HepG2 (cell line): Measurements from ENCODE around the gene PODN. TPM values are rescaled to one million over a fixed set of nuclear protein-coding genes. Genes with fewer than 3 reads are reported as not detected.

ENCODE experiments used
- FOXJ3 ChIP-seq: sonication (generic); formaldehyde crosslinking; IDR thresholded peaks from 2 replicates; pipeline ENCODE4 v1.4.0; 2020; ENCODE audit warnings: missing genetic modification reagents, mild to moderate bottlenecking, borderline replicate concordance
- KLF15 ChIP-seq: sonication (generic); formaldehyde crosslinking; IDR thresholded peaks from 2 replicates; pipeline ENCODE4 v1.8.1; 2023; ENCODE audit warnings: borderline replicate concordance, mild to moderate bottlenecking, inconsistent platforms, missing genetic modification reagents, mixed read lengths
- MED13 ChIP-seq: sonication (generic); formaldehyde crosslinking; IDR thresholded peaks from 2 replicates; pipeline ENCODE4 v1.5.0; 2020; ENCODE audit warnings: missing genetic modification reagents
- MEIS1 ChIP-seq: sonication (generic); formaldehyde crosslinking; IDR thresholded peaks from 2 replicates; pipeline ENCODE4 v1.9.0; 2021; ENCODE audit warnings: mild to moderate bottlenecking, missing genetic modification reagents, moderate library complexity, borderline replicate concordance
- NR2F1 ChIP-seq, 2 experiments: fragments of 450-650 bp in 1 of 2; formaldehyde crosslinking in 1 of 2; IDR thresholded peaks; 2 replicates each; pipeline versions ENCODE4 v1.5.0 to v1.6.1; 2016 to 2020; ENCODE audit warnings: mild to moderate bottlenecking in 1 of 2, missing compliant biosample characterization in 1 of 2, missing genetic modification reagents in 1 of 2, moderate library complexity in 1 of 2
- PAWR ChIP-seq: sonication (generic); formaldehyde crosslinking; IDR thresholded peaks from 2 replicates; pipeline ENCODE4 v1.4.0; 2020; ENCODE audit warnings: missing genetic modification reagents, mild to moderate bottlenecking, borderline replicate concordance
- ZNF331 ChIP-seq: sonication (generic); formaldehyde crosslinking; IDR thresholded peaks from 2 replicates; pipeline ENCODE4 v1.4.0; 2020; ENCODE audit warnings: missing genetic modification reagents
- polyA plus RNA-seq, 8 experiments: library from polyadenylated mRNA; depleted of rRNA in 3 of 8; stranded (reverse) in 7 of 8; unstranded in 1 of 8; fragments of >200 nt; fragmentation: Illumina TruSeq in 4 of 8; extraction: Trizol in 4 of 8; gene quantifications; 2 replicates each; pipeline versions ENCODE4 v1.2.1 to v1.2.3, GENCODE V29; 2011 to 2016; ENCODE audit warnings: low read depth in 4 of 8, missing spikeins in 1 of 8, mixed read lengths in 1 of 8; ENCODE audit not compliant: insufficient read depth in 1 of 8
- total RNA-seq, 5 experiments: library from RNA; depleted of rRNA; stranded (reverse); fragments of >200 nt; fragmentation: Illumina TruSeq; extraction: Trizol; gene quantifications; 2 replicates each; pipeline ENCODE4 v1.2.3, GENCODE V29; 2016; ENCODE audit warnings: low read depth in 1 of 5
- TF ChIP-seq, protein P1 (sequence below): sonication (generic); formaldehyde crosslinking; conservative IDR thresholded peaks from 2 replicates; pipeline ENCODE4 v1.4.0; 2020; ENCODE audit warnings: missing genetic modification reagents
- TF ChIP-seq, protein P2 (sequence below): sonication (generic); formaldehyde crosslinking; IDR thresholded peaks from one replicate; pipeline ENCODE4 v1.5.1; 2020; ENCODE audit warnings: mild to moderate bottlenecking, missing genetic modification reagents; ENCODE audit errors: not compliant biosample characterization
- TF ChIP-seq, protein P3 (sequence below): IDR thresholded peaks from 2 replicates; pipeline ENCODE4 v1.6.1; 2016
- TF ChIP-seq, protein P4 (sequence below): sonication (generic); IDR thresholded peaks from 2 replicates; pipeline ENCODE4 v1.6.1; 2016; ENCODE audit warnings: low read depth, borderline replicate concordance
- TF ChIP-seq, protein P5 (sequence below): sonication (generic); formaldehyde crosslinking; IDR thresholded peaks from 2 replicates; pipeline ENCODE4 v1.4.0; 2020; ENCODE audit warnings: missing genetic modification reagents, mild to moderate bottlenecking, borderline replicate concordance
- TF ChIP-seq, protein P6 (sequence below): sonication (generic); formaldehyde crosslinking; IDR thresholded peaks from 2 replicates; pipeline ENCODE4 v1.4.0; 2020; ENCODE audit warnings: missing genetic modification reagents

The PODN gene
- total and polyA plus RNA-seq, 2 of the 13 experiments (the other 11 are each of a cell fraction or from before 2014, with no cell fraction given): 0.13 TPM; not detected in 1

DNA sequence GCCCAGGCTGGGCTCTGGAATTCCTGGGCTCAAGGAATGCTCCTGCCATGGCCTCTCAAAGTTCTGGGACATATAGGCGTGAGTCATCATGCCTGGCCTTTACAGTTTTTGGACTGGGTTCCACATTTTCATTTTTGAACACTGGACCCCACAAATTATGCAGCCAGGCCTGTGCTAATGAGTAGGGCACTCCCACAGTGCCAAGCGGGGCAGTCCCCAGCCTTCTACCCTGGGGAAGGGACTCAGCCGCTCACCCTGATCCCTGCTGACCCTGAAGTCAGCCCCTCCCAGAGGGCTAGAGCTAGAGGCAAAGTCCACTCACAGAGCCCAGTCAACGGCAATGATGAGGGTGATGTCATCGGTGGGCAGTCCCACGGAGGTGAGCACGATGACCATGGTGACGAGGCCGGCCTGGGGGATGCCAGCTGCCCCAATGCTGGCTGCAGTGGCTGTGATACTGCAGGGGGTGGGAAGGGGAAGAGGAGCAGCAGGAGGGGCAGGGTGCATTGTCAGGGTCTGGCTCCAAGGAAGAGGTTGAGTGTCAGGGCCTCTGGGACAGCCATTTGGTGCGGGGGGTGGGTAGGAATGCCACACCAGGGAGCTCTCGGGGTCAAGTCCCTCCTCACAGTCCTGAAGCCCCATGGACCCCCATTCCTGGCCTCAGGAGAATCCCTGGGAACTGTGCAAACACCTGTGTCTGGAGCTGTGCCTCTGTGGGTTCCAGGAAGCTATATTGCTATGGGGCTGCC, 27.6 kb downstream of the PODN start (continued):
- TF ChIP-seq, protein P1, sequence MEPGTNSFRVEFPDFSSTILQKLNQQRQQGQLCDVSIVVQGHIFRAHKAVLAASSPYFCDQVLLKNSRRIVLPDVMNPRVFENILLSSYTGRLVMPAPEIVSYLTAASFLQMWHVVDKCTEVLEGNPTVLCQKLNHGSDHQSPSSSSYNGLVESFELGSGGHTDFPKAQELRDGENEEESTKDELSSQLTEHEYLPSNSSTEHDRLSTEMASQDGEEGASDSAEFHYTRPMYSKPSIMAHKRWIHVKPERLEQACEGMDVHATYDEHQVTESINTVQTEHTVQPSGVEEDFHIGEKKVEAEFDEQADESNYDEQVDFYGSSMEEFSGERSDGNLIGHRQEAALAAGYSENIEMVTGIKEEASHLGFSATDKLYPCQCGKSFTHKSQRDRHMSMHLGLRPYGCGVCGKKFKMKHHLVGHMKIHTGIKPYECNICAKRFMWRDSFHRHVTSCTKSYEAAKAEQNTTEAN: no peak
- TF ChIP-seq NR2F1 (CRISPR knock-in tag; IDR thresholded peaks at IDR 0.05): peak; percentile 88
- TF ChIP-seq, protein P2, sequence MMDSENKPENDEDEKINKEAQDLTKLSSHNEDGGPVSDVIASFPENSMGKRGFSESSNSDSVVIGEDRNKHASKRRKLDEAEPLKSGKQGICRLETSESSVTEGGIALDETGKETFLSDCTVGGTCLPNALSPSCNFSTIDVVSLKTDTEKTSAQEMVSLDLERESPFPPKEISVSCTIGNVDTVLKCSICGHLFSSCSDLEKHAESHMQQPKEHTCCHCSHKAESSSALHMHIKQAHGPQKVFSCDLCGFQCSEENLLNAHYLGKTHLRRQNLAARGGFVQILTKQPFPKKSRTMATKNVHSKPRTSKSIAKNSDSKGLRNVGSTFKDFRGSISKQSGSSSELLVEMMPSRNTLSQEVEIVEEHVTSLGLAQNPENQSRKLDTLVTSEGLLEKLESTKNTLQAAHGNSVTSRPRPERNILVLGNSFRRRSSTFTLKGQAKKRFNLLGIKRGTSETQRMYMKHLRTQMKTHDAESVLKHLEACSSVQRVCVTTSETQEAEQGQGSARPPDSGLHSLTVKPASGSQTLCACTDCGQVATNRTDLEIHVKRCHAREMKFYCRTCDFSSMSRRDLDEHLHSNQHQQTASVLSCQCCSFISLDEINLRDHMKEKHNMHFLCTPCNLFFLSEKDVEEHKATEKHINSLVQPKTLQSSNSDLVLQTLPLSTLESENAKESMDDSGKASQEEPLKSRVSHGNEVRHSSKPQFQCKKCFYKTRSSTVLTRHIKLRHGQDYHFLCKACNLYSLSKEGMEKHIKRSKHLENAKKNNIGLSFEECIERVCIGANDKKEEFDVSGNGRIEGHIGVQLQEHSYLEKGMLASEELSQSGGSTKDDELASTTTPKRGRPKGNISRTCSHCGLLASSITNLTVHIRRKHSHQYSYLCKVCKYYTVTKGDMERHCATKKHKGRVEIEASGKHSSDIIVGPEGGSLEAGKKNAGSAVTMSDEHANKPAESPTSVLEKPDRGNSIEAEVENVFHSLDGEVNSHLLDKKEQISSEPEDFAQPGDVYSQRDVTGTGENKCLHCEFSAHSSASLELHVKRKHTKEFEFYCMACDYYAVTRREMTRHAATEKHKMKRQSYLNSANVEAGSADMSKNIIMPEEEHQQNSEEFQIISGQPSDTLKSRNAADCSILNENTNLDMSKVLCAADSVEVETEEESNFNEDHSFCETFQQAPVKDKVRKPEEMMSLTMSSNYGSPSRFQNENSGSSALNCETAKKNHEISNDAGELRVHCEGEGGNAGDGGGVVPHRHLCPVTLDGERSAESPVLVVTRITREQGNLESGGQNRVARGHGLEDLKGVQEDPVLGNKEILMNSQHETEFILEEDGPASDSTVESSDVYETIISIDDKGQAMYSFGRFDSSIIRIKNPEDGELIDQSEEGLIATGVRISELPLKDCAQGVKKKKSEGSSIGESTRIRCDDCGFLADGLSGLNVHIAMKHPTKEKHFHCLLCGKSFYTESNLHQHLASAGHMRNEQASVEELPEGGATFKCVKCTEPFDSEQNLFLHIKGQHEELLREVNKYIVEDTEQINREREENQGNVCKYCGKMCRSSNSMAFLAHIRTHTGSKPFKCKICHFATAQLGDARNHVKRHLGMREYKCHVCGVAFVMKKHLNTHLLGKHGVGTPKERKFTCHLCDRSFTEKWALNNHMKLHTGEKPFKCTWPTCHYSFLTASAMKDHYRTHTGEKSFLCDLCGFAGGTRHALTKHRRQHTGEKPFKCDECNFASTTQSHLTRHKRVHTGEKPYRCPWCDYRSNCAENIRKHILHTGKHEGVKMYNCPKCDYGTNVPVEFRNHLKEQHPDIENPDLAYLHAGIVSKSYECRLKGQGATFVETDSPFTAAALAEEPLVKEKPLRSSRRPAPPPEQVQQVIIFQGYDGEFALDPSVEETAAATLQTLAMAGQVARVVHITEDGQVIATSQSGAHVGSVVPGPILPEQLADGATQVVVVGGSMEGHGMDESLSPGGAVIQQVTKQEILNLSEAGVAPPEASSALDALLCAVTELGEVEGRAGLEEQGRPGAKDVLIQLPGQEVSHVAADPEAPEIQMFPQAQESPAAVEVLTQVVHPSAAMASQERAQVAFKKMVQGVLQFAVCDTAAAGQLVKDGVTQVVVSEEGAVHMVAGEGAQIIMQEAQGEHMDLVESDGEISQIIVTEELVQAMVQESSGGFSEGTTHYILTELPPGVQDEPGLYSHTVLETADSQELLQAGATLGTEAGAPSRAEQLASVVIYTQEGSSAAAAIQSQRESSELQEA (CRISPR knock-in tag): no peak
- peak; percentile 41; the same call in 1 of the 2 replicates for TF ChIP-seq MEIS1 (CRISPR knock-in tag)
- no peak for TF ChIP-seq MED13 (CRISPR knock-in tag)
- TF ChIP-seq, protein P3, sequence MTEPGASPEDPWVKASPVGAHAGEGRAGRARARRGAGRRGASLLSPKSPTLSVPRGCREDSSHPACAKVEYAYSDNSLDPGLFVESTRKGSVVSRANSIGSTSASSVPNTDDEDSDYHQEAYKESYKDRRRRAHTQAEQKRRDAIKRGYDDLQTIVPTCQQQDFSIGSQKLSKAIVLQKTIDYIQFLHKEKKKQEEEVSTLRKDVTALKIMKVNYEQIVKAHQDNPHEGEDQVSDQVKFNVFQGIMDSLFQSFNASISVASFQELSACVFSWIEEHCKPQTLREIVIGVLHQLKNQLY (CRISPR knock-in tag): 0 out of 2 replicates have a peak, but pooled peaks have one; percentile 45
- no peak for TF ChIP-seq FOXJ3
- TF ChIP-seq, protein P4, sequence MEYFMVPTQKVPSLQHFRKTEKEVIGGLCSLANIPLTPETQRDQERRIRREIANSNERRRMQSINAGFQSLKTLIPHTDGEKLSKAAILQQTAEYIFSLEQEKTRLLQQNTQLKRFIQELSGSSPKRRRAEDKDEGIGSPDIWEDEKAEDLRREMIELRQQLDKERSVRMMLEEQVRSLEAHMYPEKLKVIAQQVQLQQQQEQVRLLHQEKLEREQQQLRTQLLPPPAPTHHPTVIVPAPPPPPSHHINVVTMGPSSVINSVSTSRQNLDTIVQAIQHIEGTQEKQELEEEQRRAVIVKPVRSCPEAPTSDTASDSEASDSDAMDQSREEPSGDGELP: no peak; the same call in 1 of the 2 replicates
- TF ChIP-seq, protein P5, sequence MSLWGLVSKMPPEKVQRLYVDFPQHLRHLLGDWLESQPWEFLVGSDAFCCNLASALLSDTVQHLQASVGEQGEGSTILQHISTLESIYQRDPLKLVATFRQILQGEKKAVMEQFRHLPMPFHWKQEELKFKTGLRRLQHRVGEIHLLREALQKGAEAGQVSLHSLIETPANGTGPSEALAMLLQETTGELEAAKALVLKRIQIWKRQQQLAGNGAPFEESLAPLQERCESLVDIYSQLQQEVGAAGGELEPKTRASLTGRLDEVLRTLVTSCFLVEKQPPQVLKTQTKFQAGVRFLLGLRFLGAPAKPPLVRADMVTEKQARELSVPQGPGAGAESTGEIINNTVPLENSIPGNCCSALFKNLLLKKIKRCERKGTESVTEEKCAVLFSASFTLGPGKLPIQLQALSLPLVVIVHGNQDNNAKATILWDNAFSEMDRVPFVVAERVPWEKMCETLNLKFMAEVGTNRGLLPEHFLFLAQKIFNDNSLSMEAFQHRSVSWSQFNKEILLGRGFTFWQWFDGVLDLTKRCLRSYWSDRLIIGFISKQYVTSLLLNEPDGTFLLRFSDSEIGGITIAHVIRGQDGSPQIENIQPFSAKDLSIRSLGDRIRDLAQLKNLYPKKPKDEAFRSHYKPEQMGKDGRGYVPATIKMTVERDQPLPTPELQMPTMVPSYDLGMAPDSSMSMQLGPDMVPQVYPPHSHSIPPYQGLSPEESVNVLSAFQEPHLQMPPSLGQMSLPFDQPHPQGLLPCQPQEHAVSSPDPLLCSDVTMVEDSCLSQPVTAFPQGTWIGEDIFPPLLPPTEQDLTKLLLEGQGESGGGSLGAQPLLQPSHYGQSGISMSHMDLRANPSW (CRISPR knock-in tag): no peak
- TF ChIP-seq, protein P6, sequence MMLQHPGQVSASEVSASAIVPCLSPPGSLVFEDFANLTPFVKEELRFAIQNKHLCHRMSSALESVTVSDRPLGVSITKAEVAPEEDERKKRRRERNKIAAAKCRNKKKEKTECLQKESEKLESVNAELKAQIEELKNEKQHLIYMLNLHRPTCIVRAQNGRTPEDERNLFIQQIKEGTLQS: peak; percentile 95
- no peak for TF ChIP-seq PAWR (CRISPR knock-in tag)
- peak; percentile 38; the same call in 1 of the 2 replicates for TF ChIP-seq ZNF331 (CRISPR knock-in tag)
- TF ChIP-seq KLF15 (CRISPR knock-in tag): no peak
